H1 (cell line): ENCODE data around the gene HTRA1. TPM values are rescaled to one million over a fixed set of nuclear protein-coding genes. Genes with fewer than 3 reads are reported as not detected.

Source experiments
- ATF3 ChIP-seq: IDR thresholded peaks from 2 replicates; pipeline ENCODE4 v1.6.1; 2011; ENCODE audit warnings: low read depth, mild to moderate bottlenecking, low read length; ENCODE audit not compliant: insufficient read depth
- CHD7 ChIP-seq: fragments of 300-600 bp; sonication (generic); IDR thresholded peaks from 2 replicates; pipeline ENCODE4 v1.7.1; 2012; ENCODE audit warnings: low read length, moderate library complexity, mild to moderate bottlenecking, inconsistent platforms; ENCODE audit not compliant: insufficient replicate concordance
- KDM5A ChIP-seq: fragments of 200-600 bp; IDR thresholded peaks from 2 replicates; pipeline ENCODE4 v1.7.1; 2012; ENCODE audit warnings: mild to moderate bottlenecking, low read length, inconsistent platforms, mixed read lengths
- POU5F1 ChIP-seq: IDR thresholded peaks from 2 replicates; pipeline ENCODE4 v1.6.1; 2011; ENCODE audit warnings: low read depth, mild to moderate bottlenecking, low read length, moderate library complexity
- SIRT6 ChIP-seq: IDR thresholded peaks from one replicate; pipeline ENCODE4 v1.7.1; 2012; ENCODE audit warnings: low read length, inconsistent platforms
- SP1 ChIP-seq: IDR thresholded peaks from 2 replicates; pipeline ENCODE4 v1.6.1; 2011; ENCODE audit warnings: low read depth, low read length
- SP2 ChIP-seq: IDR thresholded peaks from 2 replicates; pipeline ENCODE4 v1.6.1; 2012; ENCODE audit warnings: mild to moderate bottlenecking, low read length, inconsistent platforms
- TAF1 ChIP-seq: IDR thresholded peaks from 2 replicates; pipeline ENCODE4 v1.6.1; 2011; ENCODE audit warnings: mild to moderate bottlenecking, low read depth, low read length
- TBP ChIP-seq: IDR thresholded peaks from 2 replicates; pipeline ENCODE4 v1.6.1; 2011; ENCODE audit warnings: low read depth, low read length, improper control_type of control experiment
- polyA plus RNA-seq, 7 experiments: library from polyadenylated mRNA; depleted of rRNA in 3 of 7; stranded (reverse) in 5 of 7; unstranded in 2 of 7; fragments of >200 nt in 5 of 7; fragments of 200-250 nt in 2 of 7; gene quantifications; 1 replicate in 5 of 7; 2 replicates in 1 of 7; 4 replicates in 1 of 7; pipeline versions ENCODE4 v1.2.1 to v1.2.3, GENCODE V29; 2011 to 2013; ENCODE audit warnings: missing spikeins in 2 of 7, mixed read lengths in 2 of 7
- total RNA-seq: library from RNA; stranded (reverse); fragmentation: NEBNext Ultra II Directional; extraction: Animal tissue kit (Norgen Biotek cat#: 25700); gene quantifications from 2 replicates; pipeline ENCODE4 v1.2.1, GENCODE V29; 2021
- TF ChIP-seq, protein P1 (sequence below): IDR thresholded peaks from 2 replicates; pipeline ENCODE4 v1.6.1; 2011; ENCODE audit warnings: low read length, improper control_type of control experiment

Gene HTRA1
- total and polyA plus RNA-seq, 2 of the 8 experiments (the other 6 are each of a cell fraction or from before 2014, with no cell fraction given): 15.8 to 20.1 TPM

DNA sequence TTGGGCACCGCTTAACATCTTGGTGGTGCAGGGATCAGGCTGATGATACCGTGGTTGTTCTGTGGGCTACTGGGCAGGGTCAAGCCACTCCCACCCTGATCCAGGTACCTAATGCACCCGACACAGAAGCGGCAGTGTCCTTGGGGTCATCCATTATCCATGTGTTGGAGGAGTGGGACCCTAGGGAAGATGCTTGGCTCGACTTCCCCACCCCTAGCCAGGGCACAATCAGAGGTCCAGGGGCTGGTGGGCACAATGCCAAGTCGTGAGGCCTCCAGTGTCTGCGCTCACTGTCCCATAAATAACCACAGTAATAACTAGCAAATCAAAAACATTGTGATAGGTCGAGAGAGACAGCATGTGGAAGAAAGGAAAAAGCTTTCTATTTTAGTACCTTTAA, 37.7 kb downstream of the HTRA1 start (continued):
- TF ChIP-seq CHD7: no peak
- no peak for TF ChIP-seq ATF3
- TF ChIP-seq, protein P1, sequence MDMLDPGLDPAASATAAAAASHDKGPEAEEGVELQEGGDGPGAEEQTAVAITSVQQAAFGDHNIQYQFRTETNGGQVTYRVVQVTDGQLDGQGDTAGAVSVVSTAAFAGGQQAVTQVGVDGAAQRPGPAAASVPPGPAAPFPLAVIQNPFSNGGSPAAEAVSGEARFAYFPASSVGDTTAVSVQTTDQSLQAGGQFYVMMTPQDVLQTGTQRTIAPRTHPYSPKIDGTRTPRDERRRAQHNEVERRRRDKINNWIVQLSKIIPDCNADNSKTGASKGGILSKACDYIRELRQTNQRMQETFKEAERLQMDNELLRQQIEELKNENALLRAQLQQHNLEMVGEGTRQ: no peak
- TF ChIP-seq SP1: no peak
- TF ChIP-seq KDM5A: no peak
- no peak for TF ChIP-seq TBP
- TF ChIP-seq TAF1: no peak
- no peak for TF ChIP-seq SIRT6
- no peak for TF ChIP-seq SP2
- TF ChIP-seq POU5F1: no peak
